HepG2 (cell line): ENCODE data around the gene ADGRB3. TPM values are rescaled to one million over a fixed set of nuclear protein-coding genes. Genes with fewer than 3 reads are reported as not detected.

Experiments
- ATAC-seq: fragments of 200-7000 bp; cut with Tn5 transposase; 3 replicates; pipeline ENCODE4 v1.9.1; 2020; ENCODE audit warnings: mild to moderate bottlenecking, moderate library complexity
- BruUV-seq: library from RNA; stranded (reverse); fragments of 400-500 nt; replicated peaks from 2 replicates; lab custom pipeline; 2021; lab: Mats Ljungman, UMichigan
- CTCF ChIA-PET: fragments of 300-600 bp; formaldehyde crosslinking; extraction: SDS; loops from one replicate; lab custom pipeline; 2021; ENCODE audit warnings: low total read pairs, inconsistent platforms, low intra/inter-chr PET ratio; lab: Yijun Ruan, JAX
- POLR2A ChIA-PET: fragments of 350-600 bp; sonication (Branson Sonifier 250); formaldehyde crosslinking; loops from one replicate; lab custom pipeline; 2020; ENCODE audit warnings: antibody characterized with exemption, inconsistent platforms; lab: Yijun Ruan, JAX
- DNase-seq: peaks from one replicate; pipeline ENCODE4 v3.0.0-alpha.2; 2015; ENCODE audit warnings: low spot score
- FAIRE-seq: peaks from 3 replicates; lab custom pipeline; 2011; peaks lifted over from hg19 to GRCh38; lab: Jason Lieb, UNC
- H2AFZ ChIP-seq: one replicate; pipeline ENCODE4 v1.6.1; 2011; ENCODE audit warnings: low read length, inconsistent platforms
- H3K27ac ChIP-seq: fragments of 300-600 bp; 3 replicates; pipeline ENCODE4 v1.8.0; 2011; ENCODE audit warnings: mixed run types, mild to moderate bottlenecking, mixed read lengths, low read length, inconsistent platforms; ENCODE audit not compliant: insufficient read depth; ENCODE audit errors: extremely low read length
- H3K27me3 ChIP-seq, 2 experiments: fragments of 200-600 bp in 1 of 2; 2 replicates in 1 of 2; 3 replicates in 1 of 2; pipeline versions ENCODE4 v1.6.0 to v1.8.0; 2011; ENCODE audit warnings: low read length in 2 of 2, mild to moderate bottlenecking in 2 of 2, moderate library complexity in 2 of 2, inconsistent platforms in 1 of 2; ENCODE audit not compliant: insufficient read depth in 2 of 2, control insufficient read depth in 1 of 2
- H3K36me3 ChIP-seq, 2 experiments: fragments of 200-600 bp in 1 of 2; replicated peaks in 1 of 2; 2 replicates in 1 of 2; 3 replicates in 1 of 2; pipeline versions ENCODE4 v1.5.1 to v1.8.0; 2011; ENCODE audit warnings: low read length in 2 of 2, inconsistent platforms in 1 of 2; ENCODE audit not compliant: insufficient read depth in 2 of 2, control insufficient read depth in 1 of 2
- H3K4me1 ChIP-seq: 2 replicates; pipeline ENCODE4 v1.5.1; 2012; ENCODE audit warnings: low read length, inconsistent platforms; ENCODE audit not compliant: insufficient read depth
- H3K4me2 ChIP-seq: 2 replicates; pipeline ENCODE4 v1.6.0; 2011; ENCODE audit warnings: low read depth, low read length, inconsistent platforms
- H3K4me3 ChIP-seq, 3 experiments: fragments of 200-600 bp in 1 of 3; sonication (generic), shearing (Covaris generic) in 1 of 3; replicated peaks in 1 of 3; 2 replicates each; pipeline ENCODE4 v1.5.1; 2011 to 2016; ENCODE audit warnings: low read length in 3 of 3, inconsistent platforms in 2 of 3, low read depth in 2 of 3, mild to moderate bottlenecking in 2 of 3, control low read depth in 1 of 3, mixed read lengths in 1 of 3; ENCODE audit not compliant: insufficient read depth in 1 of 3
- H3K79me2 ChIP-seq: one replicate; pipeline ENCODE4 v1.6.1; 2011; ENCODE audit warnings: low read length, inconsistent platforms; ENCODE audit not compliant: insufficient read depth
- H3K9ac ChIP-seq: 2 replicates; pipeline ENCODE4 v1.6.0; 2011; ENCODE audit warnings: mild to moderate bottlenecking, low read depth, low read length, inconsistent platforms; ENCODE audit not compliant: insufficient read depth
- H3K9me3 ChIP-seq: 2 replicates; pipeline ENCODE4 v1.5.1; 2012; ENCODE audit warnings: mild to moderate bottlenecking, low read length
- H4K20me1 ChIP-seq: 2 replicates; pipeline ENCODE4 v1.6.0; 2011; ENCODE audit warnings: inconsistent platforms, mild to moderate bottlenecking, low read length, moderate library complexity; ENCODE audit not compliant: insufficient read depth
- ATF1 ChIP-seq: IDR thresholded peaks from 2 replicates; pipeline ENCODE4 v1.6.1; 2016; ENCODE audit warnings: mild to moderate bottlenecking, control low read depth
- EEA1 ChIP-seq: sonication (generic); formaldehyde crosslinking; IDR thresholded peaks from 2 replicates; pipeline ENCODE4 v1.5.1; 2020; ENCODE audit warnings: mild to moderate bottlenecking, missing genetic modification reagents, borderline replicate concordance
- MAFF ChIP-seq: IDR thresholded peaks from 2 replicates; pipeline ENCODE4 v1.6.1; 2011; ENCODE audit warnings: low read depth, low read length, improper control_type of control experiment
- NBN ChIP-seq: fragments of 450-650 bp; conservative IDR thresholded peaks from 2 replicates; pipeline ENCODE4 v1.6.1; 2017
- RBAK ChIP-seq: sonication (generic); formaldehyde crosslinking; IDR thresholded peaks from 2 replicates; pipeline ENCODE4 v1.5.1; 2020; ENCODE audit warnings: mild to moderate bottlenecking, missing genetic modification reagents
- TEAD3 ChIP-seq: optimal IDR thresholded peaks from 2 replicates; pipeline ENCODE3; 2016; ENCODE audit warnings: borderline replicate concordance
- ZNF20 ChIP-seq: sonication (generic); formaldehyde crosslinking; IDR thresholded peaks from 2 replicates; pipeline ENCODE4 v1.4.0; 2020; ENCODE audit warnings: mild to moderate bottlenecking, moderate library complexity, missing genetic modification reagents
- ZNF468 ChIP-seq: sonication (generic); formaldehyde crosslinking; IDR thresholded peaks from 2 replicates; pipeline ENCODE4 v1.8.0; 2022; ENCODE audit warnings: mild to moderate bottlenecking, moderate library complexity, missing genetic modification reagents
- ZNF780A ChIP-seq: sonication (generic); formaldehyde crosslinking; IDR thresholded peaks from 2 replicates; pipeline ENCODE4 v1.8.0; 2022; ENCODE audit warnings: mild to moderate bottlenecking, missing genetic modification reagents, moderate library complexity
- ZNF792 ChIP-seq: IDR thresholded peaks from 2 replicates; pipeline ENCODE4 v1.6.1; 2016
- ZNF816 ChIP-seq: sonication (generic); formaldehyde crosslinking; IDR thresholded peaks from 2 replicates; pipeline ENCODE4 v1.8.0; 2022; ENCODE audit warnings: missing genetic modification reagents, mild to moderate bottlenecking, borderline replicate concordance
- WGBS: methylation state at CpG from one replicate; pipeline ENCODE4 v1.1.6; 2017; ENCODE audit warnings: low lambda C conversion rate; 5-methylcytosine and 5-hydroxymethylcytosine counted together
- in situ Hi-C: cut with HindIII; loops from 2 replicates; pipeline ENCODE4 v1.10.0; 2017; ENCODE audit warnings: low pct_unique_long_range_greater_than_20kb; ENCODE audit not compliant: extremely low pct_ligation_motif_present
- intact Hi-C: fragments of 100-400 bp; cut with micrococcal nuclease; formaldehyde crosslinking; loops from one replicate; pipeline ENCODE4 v1.10.0; 2022; ENCODE audit not compliant: unreplicated experiment
- polyA plus RNA-seq, 8 experiments: library from polyadenylated mRNA; depleted of rRNA in 3 of 8; stranded (reverse) in 7 of 8; unstranded in 1 of 8; fragments of >200 nt; fragmentation: Illumina TruSeq in 4 of 8; extraction: Trizol in 4 of 8; gene quantifications; 2 replicates each; pipeline versions ENCODE4 v1.2.1 to v1.2.3, GENCODE V29; 2011 to 2016; ENCODE audit warnings: low read depth in 4 of 8, missing spikeins in 1 of 8, mixed read lengths in 1 of 8; ENCODE audit not compliant: insufficient read depth in 1 of 8
- total RNA-seq, 5 experiments: library from RNA; depleted of rRNA; stranded (reverse); fragments of >200 nt; fragmentation: Illumina TruSeq; extraction: Trizol; gene quantifications; 2 replicates each; pipeline ENCODE4 v1.2.3, GENCODE V29; 2016; ENCODE audit warnings: low read depth in 1 of 5
- TF ChIP-seq, protein P1 (sequence below): sonication (generic); formaldehyde crosslinking; IDR thresholded peaks from 2 replicates; pipeline ENCODE4 v1.9.0; 2022; ENCODE audit warnings: low read depth, missing genetic modification reagents
- TF ChIP-seq, protein P2 (sequence below): sonication (generic); formaldehyde crosslinking; IDR thresholded peaks from 2 replicates; pipeline ENCODE4 v1.4.0; 2020; ENCODE audit warnings: mild to moderate bottlenecking, missing genetic modification reagents

Gene ADGRB3
- total and polyA plus RNA-seq, 2 of the 13 experiments (the other 11 are each of a cell fraction or from before 2014, with no cell fraction given), result not detected

DNA sequence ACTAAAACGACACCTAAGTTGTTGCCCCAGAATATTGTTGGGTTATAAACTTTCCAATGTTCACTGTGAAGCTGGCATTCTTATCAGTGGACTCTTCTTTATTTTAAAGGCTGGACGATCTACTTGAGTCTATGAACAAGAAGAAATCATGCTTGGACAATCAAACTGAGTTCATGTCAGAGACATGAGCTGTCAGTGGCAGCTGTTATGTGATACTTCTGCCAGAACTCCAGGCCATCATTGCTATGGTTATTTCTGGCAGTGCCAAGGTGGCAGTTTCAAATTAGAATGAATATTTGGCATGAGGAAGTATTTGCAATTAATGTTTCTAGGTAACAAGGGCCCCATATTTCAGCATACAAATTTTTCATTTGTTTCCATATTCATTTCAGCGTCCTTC lies 744.4 kb downstream of the ADGRB3 start (continued):
- TF ChIP-seq TEAD3 (CRISPR knock-in tag) (no peak), RBAK (CRISPR knock-in tag) (no peak), NBN (no peak), ZNF468 (no peak)
- TF ChIP-seq, protein P1, sequence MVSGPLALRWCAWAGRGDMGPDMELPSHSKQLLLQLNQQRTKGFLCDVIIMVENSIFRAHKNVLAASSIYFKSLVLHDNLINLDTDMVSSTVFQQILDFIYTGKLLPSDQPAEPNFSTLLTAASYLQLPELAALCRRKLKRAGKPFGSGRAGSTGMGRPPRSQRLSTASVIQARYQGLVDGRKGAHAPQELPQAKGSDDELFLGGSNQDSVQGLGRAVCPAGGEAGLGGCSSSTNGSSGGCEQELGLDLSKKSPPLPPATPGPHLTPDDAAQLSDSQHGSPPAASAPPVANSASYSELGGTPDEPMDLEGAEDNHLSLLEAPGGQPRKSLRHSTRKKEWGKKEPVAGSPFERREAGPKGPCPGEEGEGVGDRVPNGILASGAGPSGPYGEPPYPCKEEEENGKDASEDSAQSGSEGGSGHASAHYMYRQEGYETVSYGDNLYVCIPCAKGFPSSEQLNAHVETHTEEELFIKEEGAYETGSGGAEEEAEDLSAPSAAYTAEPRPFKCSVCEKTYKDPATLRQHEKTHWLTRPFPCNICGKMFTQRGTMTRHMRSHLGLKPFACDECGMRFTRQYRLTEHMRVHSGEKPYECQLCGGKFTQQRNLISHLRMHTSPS (CRISPR knock-in tag), result no peak
- TF ChIP-seq, all 625 proteins: peak for 0

DNA sequence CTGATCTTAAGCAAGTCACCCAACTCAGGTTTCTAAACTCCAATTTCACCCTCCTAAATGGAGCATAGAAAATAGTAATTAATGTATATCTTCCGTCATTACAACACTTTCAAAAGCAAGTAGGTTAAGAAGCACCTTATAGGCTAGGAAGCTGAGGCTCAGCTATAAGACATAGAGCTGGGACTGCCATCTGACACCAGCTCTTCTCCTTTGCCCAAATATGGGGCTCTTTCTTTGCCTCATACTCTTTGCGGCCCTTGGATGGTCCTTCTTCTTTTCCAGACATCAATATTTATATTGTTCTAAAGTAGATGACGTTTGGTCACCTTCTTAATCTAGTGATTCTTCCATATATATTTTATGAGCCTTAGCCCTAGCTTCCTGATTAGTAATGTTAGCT lies 748.5 kb downstream of the ADGRB3 start:
- H3K9ac ChIP-seq, result no peak overlapping the region
- no peaks in the 10 kb centered on the region for H3K79me2 ChIP-seq
- DNase-seq, result no peak
- no peak overlapping the region for H3K4me2 ChIP-seq
- H4K20me1 ChIP-seq, result no peaks in the 10 kb centered on the region
- H2AFZ ChIP-seq, result no peak overlapping the region
- H3K27ac ChIP-seq, result no peak overlapping the region
- no peaks in the 10 kb centered on the region for H3K27me3 ChIP-seq
- intact Hi-C loops (no loop called here), in situ Hi-C loops (no loop called here)
- TF ChIP-seq ZNF816 (CRISPR knock-in tag), result no peak
- no peak for TF ChIP-seq ZNF780A (CRISPR knock-in tag)
- TF ChIP-seq EEA1 (CRISPR knock-in tag), result no peak
- TF ChIP-seq, protein P2, sequence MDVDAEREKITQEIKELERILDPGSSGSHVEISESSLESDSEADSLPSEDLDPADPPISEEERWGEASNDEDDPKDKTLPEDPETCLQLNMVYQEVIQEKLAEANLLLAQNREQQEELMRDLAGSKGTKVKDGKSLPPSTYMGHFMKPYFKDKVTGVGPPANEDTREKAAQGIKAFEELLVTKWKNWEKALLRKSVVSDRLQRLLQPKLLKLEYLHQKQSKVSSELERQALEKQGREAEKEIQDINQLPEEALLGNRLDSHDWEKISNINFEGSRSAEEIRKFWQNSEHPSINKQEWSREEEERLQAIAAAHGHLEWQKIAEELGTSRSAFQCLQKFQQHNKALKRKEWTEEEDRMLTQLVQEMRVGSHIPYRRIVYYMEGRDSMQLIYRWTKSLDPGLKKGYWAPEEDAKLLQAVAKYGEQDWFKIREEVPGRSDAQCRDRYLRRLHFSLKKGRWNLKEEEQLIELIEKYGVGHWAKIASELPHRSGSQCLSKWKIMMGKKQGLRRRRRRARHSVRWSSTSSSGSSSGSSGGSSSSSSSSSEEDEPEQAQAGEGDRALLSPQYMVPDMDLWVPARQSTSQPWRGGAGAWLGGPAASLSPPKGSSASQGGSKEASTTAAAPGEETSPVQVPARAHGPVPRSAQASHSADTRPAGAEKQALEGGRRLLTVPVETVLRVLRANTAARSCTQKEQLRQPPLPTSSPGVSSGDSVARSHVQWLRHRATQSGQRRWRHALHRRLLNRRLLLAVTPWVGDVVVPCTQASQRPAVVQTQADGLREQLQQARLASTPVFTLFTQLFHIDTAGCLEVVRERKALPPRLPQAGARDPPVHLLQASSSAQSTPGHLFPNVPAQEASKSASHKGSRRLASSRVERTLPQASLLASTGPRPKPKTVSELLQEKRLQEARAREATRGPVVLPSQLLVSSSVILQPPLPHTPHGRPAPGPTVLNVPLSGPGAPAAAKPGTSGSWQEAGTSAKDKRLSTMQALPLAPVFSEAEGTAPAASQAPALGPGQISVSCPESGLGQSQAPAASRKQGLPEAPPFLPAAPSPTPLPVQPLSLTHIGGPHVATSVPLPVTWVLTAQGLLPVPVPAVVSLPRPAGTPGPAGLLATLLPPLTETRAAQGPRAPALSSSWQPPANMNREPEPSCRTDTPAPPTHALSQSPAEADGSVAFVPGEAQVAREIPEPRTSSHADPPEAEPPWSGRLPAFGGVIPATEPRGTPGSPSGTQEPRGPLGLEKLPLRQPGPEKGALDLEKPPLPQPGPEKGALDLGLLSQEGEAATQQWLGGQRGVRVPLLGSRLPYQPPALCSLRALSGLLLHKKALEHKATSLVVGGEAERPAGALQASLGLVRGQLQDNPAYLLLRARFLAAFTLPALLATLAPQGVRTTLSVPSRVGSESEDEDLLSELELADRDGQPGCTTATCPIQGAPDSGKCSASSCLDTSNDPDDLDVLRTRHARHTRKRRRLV, result no peak
- TF ChIP-seq ATF1 (CRISPR knock-in tag), result no peak
- no peak for TF ChIP-seq ZNF792 (CRISPR knock-in tag)
- TF ChIP-seq ZNF20 (CRISPR knock-in tag), result no peak
- TF ChIP-seq MAFF, result no peak
- POLR2A ChIA-PET, result no interaction called here
- 4% methylated on average over 3 of the region's 3 CpGs for WGBS
- no peaks in the 10 kb centered on the region for H3K36me3 ChIP-seq
- no TSS peak for BruUV-seq
- FAIRE-seq, result no peak
- CTCF ChIA-PET, result no interaction called here
- H3K9me3 ChIP-seq, result no peaks in the 10 kb centered on the region
- no peak overlapping the region for H3K4me3 ChIP-seq
- no peak for ATAC-seq
- no peaks in the 10 kb centered on the region for H3K4me1 ChIP-seq
